ENCODE results near the gene TPRG1. TPM values are rescaled to one million over a fixed set of nuclear protein-coding genes. Genes with fewer than 3 reads are reported as not detected.

Gene TPRG1
- polyA plus RNA-seq, 1 experiment, result 0.42 TPM

DNA sequence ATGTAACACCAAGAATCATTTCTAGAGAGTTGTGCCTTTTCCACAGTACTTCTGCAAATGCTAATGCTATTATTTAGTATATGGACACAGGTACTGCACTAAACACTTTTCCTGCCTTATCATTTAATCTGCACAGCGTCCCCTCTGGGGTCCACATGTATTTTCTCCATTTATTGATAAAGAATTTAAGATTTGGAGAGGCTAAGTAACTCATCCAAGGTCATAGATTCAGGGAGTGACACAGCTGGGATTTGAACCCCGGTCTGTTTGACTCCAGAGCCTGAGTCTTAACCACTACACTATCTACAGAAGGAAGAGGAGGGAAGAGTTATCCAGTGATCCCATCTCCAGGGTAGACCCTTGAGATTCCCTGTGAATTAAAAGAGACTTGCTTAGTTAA is 24.9 kb upstream of the TPRG1 start:
- Histone ChIP-seq H3K4me3 (ENCODE audit: low read depth, low read length) (no peak overlapping the region), H3K27ac (ENCODE audit: low read depth, low read length) (no peak overlapping the region), H3K9me3 (ENCODE audit: control insufficient read depth, insufficient read depth, low read length) (no peaks in the 10 kb centered on the region), H3K27me3 (ENCODE audit: control insufficient read depth, insufficient read depth, low read length) (peaks cover 12% of the 10 kb centered on the region)
- TF ChIP-seq, protein P1, sequence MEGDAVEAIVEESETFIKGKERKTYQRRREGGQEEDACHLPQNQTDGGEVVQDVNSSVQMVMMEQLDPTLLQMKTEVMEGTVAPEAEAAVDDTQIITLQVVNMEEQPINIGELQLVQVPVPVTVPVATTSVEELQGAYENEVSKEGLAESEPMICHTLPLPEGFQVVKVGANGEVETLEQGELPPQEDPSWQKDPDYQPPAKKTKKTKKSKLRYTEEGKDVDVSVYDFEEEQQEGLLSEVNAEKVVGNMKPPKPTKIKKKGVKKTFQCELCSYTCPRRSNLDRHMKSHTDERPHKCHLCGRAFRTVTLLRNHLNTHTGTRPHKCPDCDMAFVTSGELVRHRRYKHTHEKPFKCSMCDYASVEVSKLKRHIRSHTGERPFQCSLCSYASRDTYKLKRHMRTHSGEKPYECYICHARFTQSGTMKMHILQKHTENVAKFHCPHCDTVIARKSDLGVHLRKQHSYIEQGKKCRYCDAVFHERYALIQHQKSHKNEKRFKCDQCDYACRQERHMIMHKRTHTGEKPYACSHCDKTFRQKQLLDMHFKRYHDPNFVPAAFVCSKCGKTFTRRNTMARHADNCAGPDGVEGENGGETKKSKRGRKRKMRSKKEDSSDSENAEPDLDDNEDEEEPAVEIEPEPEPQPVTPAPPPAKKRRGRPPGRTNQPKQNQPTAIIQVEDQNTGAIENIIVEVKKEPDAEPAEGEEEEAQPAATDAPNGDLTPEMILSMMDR (IDR thresholded peaks at IDR 0.05; ENCODE audit: low read depth, low read length), result no peak
- CTCF ChIA-PET, result interaction anchor here (0.6 to 2.2 kb wide), 3 partner anchors 15 to 1438 kb away, joined by 4 to 18 read pairs (median 5); no protein-coding TSS in a partner anchor
- POLR2A ChIA-PET, result no interaction called here
- no peak for DNase-seq (ENCODE audit: low read depth, low spot score)

DNA sequence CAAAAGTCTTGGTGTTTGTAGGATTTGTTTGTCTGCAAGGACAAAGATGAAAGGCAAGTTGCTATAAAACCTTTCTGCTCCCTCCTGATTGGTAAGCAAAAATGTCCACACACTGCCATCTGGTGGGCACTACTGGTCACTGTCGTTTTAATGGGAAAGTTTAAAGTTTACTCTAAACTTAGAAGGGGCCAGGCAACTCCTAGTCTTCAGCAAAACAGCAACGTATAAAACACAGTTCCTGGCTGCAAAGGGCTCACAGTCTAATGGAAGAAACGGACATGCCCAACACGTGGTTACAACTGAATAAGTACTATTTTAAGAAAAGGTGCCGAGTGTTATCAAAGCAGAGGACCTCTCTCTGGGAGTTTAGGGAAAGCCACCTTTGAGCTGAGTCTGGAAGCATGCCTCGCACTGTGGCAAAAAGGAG is 23.7 kb upstream of the TPRG1 start:
- no peaks in the 10 kb centered on the region for H3K9me3 ChIP-seq (ENCODE audit: control insufficient read depth, insufficient read depth, low read length)
- peak; percentile 27 for DNase-seq (ENCODE audit: low read depth, low spot score)
- H3K27me3 ChIP-seq (ENCODE audit: control insufficient read depth, insufficient read depth, low read length), result peaks cover 14% of the 10 kb centered on the region
- CTCF ChIA-PET, result interaction anchor here (0.6 to 2.5 kb wide), 22 partner anchors 9 to 1430 kb away, joined by 3 to 20 read pairs (median 4); no protein-coding TSS in a partner anchor
- no peak overlapping the region for H3K4me3 ChIP-seq (ENCODE audit: low read depth, low read length)
- no peak overlapping the region for H3K27ac ChIP-seq (ENCODE audit: low read depth, low read length)
- POLR2A ChIA-PET, result no interaction called here
- TF ChIP-seq, protein P1 (IDR thresholded peaks at IDR 0.05; ENCODE audit: low read depth, low read length), result peak; percentile 77

DNA sequence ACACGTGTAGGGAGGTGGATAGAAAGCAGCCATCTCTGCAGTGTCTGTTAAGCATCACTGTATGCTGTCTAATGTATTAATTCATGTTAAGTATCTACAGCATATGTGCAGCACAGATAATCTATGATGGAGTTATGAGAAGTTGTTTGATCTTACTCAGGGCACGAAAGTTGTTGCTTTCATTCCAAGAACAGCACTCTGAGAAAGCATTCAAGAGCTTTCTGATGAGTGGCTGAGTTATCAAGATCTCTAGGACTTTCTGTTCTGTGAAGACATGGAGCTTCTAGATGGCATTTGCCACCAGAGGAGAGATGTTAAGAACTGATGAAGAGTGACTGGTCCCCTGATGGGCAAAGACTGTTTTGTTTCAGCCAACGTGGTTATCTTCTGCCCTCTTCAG is 22.6 kb upstream of the TPRG1 start:
- H3K4me3 ChIP-seq (ENCODE audit: low read depth, low read length), result no peak overlapping the region
- peaks cover 14% of the 10 kb centered on the region for H3K27me3 ChIP-seq (ENCODE audit: control insufficient read depth, insufficient read depth, low read length)
- no peak overlapping the region for H3K27ac ChIP-seq (ENCODE audit: low read depth, low read length)
- ChIA-PET CTCF (interaction anchor here (0.6 to 2.5 kb wide), 12 partner anchors 10 to 1410 kb away, joined by 3 to 20 read pairs (median 6); no protein-coding TSS in a partner anchor), POLR2A (no interaction called here)
- no peak for DNase-seq (ENCODE audit: low read depth, low spot score)
- TF ChIP-seq, protein P1 (IDR thresholded peaks at IDR 0.05; ENCODE audit: low read depth, low read length), result no peak
- no peaks in the 10 kb centered on the region for H3K9me3 ChIP-seq (ENCODE audit: control insufficient read depth, insufficient read depth, low read length)

DNA sequence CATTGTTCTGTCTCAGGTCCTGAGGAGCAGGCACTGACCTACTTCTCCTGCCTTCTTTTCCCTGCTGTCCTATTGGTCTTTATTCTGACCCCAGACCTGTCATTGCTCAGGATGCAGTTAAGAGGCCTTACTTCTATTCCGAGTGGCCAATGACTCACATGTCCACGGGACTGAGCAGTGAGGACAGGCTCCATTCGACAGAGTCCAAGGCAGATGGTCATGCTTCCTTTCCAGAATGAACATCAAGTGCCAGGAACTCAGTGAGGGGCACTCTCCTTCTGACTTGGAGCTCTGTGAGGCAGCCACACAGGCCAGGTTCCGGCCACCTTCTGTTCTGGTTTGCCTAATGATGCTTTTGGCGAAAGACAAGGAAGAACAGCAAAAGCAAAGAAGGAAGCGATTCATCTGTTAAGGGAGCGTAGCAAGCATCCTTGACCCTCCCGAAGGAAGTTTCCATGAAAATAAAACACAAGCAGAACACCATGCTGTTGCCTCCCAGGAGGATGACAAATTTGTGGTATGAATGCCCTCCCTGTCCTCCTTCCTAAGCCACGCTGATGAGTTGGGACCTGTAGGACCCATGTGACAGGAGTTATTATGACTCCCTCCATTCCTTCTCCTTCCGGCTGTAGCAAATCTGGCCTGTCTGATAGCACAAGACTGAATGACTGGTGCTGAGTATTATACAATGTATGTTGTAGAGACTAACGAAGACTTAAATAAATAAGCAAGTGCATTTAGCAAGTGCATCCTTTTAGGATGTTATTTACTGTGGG is 14.4 kb upstream of the TPRG1 start:
- POLR2A ChIA-PET, result no interaction called here
- Histone ChIP-seq H3K27ac (ENCODE audit: low read depth, low read length) (no peak overlapping the region), H3K27me3 (ENCODE audit: control insufficient read depth, insufficient read depth, low read length) (peaks cover 16% of the 10 kb centered on the region), H3K4me3 (ENCODE audit: low read depth, low read length) (no peak overlapping the region), H3K9me3 (ENCODE audit: control insufficient read depth, insufficient read depth, low read length) (no peaks in the 10 kb centered on the region)
- TF ChIP-seq, protein P1 (IDR thresholded peaks at IDR 0.05; ENCODE audit: low read depth, low read length), result no peak
- CTCF ChIA-PET, result interaction anchor here (0.7 kb wide), 1 partner anchor 9 kb away, joined by 5 read pairs; no protein-coding TSS in a partner anchor
- DNase-seq (ENCODE audit: low read depth, low spot score), result no peak

GRCh38 chr3:189158034-189158433 is 13.7 kb upstream of the TPRG1 start:
- TF ChIP-seq, protein P1 (IDR thresholded peaks at IDR 0.05; ENCODE audit: low read depth, low read length), result no peak
- Histone ChIP-seq H3K27me3 (ENCODE audit: control insufficient read depth, insufficient read depth, low read length) (peaks cover 16% of the 10 kb centered on the region), H3K4me3 (ENCODE audit: low read depth, low read length) (no peak overlapping the region), H3K9me3 (ENCODE audit: control insufficient read depth, insufficient read depth, low read length) (no peaks in the 10 kb centered on the region), H3K27ac (ENCODE audit: low read depth, low read length) (no peak overlapping the region)
- ChIA-PET POLR2A (no interaction called here), CTCF (no interaction called here)
- no peak for DNase-seq (ENCODE audit: low read depth, low spot score)

All from AG04450 (cell line).